Upper lobe of right lung (tissue), 1 donor: ENCODE data around the gene SETD1B. TPM values are rescaled to one million over a fixed set of nuclear protein-coding genes. Genes with fewer than 3 reads are reported as not detected.
"Not testable (repeated sequence)": the region's sequence is repeated elsewhere in the genome, so short reads cannot be mapped to it uniquely, and the experiment has no call there.

Source experiments
- ATAC-seq: fragments of 200-7000 bp; cut with Tn5 transposase; one replicate; pipeline ENCODE4 v1.9.1; 2020; ENCODE audit warnings: mild to moderate bottlenecking, moderate library complexity
- DNase-seq: peaks from one replicate; pipeline ENCODE4 v3.0.0-alpha.2; 2020
- H3K27ac ChIP-seq: fragments of 200-600 bp; one replicate; pipeline ENCODE4 v1.8.0; 2022
- H3K27me3 ChIP-seq: fragments of 200-600 bp; one replicate; pipeline ENCODE4 v1.8.0; 2022; ENCODE audit warnings: mild to moderate bottlenecking
- H3K36me3 ChIP-seq: fragments of 200-600 bp; one replicate; pipeline ENCODE4 v1.8.0; 2022
- H3K4me1 ChIP-seq: fragments of 200-600 bp; one replicate; pipeline ENCODE4 v1.8.0; 2022
- H3K4me3 ChIP-seq: fragments of 200-600 bp; one replicate; pipeline ENCODE4 v1.8.0; 2022; ENCODE audit warnings: mild to moderate bottlenecking
- H3K9me3 ChIP-seq: fragments of 200-600 bp; one replicate; pipeline ENCODE4 v1.8.0; 2022
- CTCF ChIP-seq: fragments of 200-600 bp; IDR thresholded peaks from one replicate; pipeline ENCODE4 v1.8.0; 2022; ENCODE audit warnings: antibody characterized with exemption
- intact Hi-C: fragments of 100-400 bp; cut with DNase I; formaldehyde crosslinking; loops from one replicate; pipeline ENCODE4 v1.11.0; 2022
- total RNA-seq: library from RNA; stranded (reverse); fragmentation: NEBNext Ultra II Directional; extraction: Animal tissue kit (Norgen Biotek cat#: 25700); gene quantifications from one replicate; pipeline ENCODE4 v1.2.1, GENCODE V29; 2021
- donor health status: DM: no; HTN: yes; CAD: no; lungs with severe emphysema.

The SETD1B gene
- total RNA-seq, 1 donor from 2014 or later, result 18.4 TPM

- Histone ChIP-seq H3K9me3 (no peaks in the 10 kb centered on the region), H3K27ac (peak overlapping the region; percentile 76), H3K4me1 (peaks cover 18% of the 10 kb centered on the region), H3K4me3 (no peak overlapping the region), H3K36me3 (no peaks in the 10 kb centered on the region), H3K27me3 (no peaks in the 10 kb centered on the region)
- peak; percentile 11 for ATAC-seq
- DNase-seq, result no peak
- TF ChIP-seq CTCF, result no peak
- intact Hi-C loops, result no loop called here
Measured at GRCh38 chr12:121860257-121860656, 56.4 kb downstream of the SETD1B start.

- H3K9me3 ChIP-seq, H3K27me3 ChIP-seq, intact Hi-C loops, DNase-seq, H3K36me3 ChIP-seq, H3K4me3 ChIP-seq, ATAC-seq, H3K27ac ChIP-seq: not testable (repeated sequence)
- H3K4me1 ChIP-seq, result peaks cover 18% of the 10 kb centered on the region
Measured at GRCh38 chr12:121860699-121861098, 56.9 kb downstream of the SETD1B start.

- no peak overlapping the region for H3K27ac ChIP-seq
Measured at GRCh38 chr12:121861636-121862254, 57.9 kb downstream of the SETD1B start.

GRCh38 chr12:121866331-121866730 is 62.5 kb downstream of the SETD1B start:
- Histone ChIP-seq H3K27me3 (no peaks in the 10 kb centered on the region), H3K36me3 (no peaks in the 10 kb centered on the region), H3K9me3 (no peaks in the 10 kb centered on the region), H3K4me3 (no peak overlapping the region), H3K4me1 (peaks cover 4% of the 10 kb centered on the region), H3K27ac (no peak overlapping the region)
- no peak for ATAC-seq
- DNase-seq, result no peak
- intact Hi-C loops, result no loop called here
- TF ChIP-seq CTCF, result no peak

More at GRCh38 chr12:121861636-121862254, 57.9 kb downstream of the SETD1B start:
- no peak for TF ChIP-seq CTCF
- H3K36me3 ChIP-seq, result no peaks in the 10 kb centered on the region
- H3K4me3 ChIP-seq, result no peak overlapping the region
- H3K9me3 ChIP-seq, result no peaks in the 10 kb centered on the region
- no peak for DNase-seq
- ATAC-seq, result no peak
- intact Hi-C loops, result no loop called here
- no peaks in the 10 kb centered on the region for H3K27me3 ChIP-seq
- peaks cover 18% of the 10 kb centered on the region for H3K4me1 ChIP-seq

GRCh38 chr12:121869229-121869628 is 65.4 kb downstream of the SETD1B start:
- H3K9me3 ChIP-seq, H3K4me3 ChIP-seq, H3K27ac ChIP-seq, H3K27me3 ChIP-seq, H3K4me1 ChIP-seq, ATAC-seq, DNase-seq, H3K36me3 ChIP-seq, intact Hi-C loops: not testable (repeated sequence)

GRCh38 chr12:121871467-121871866 is 67.7 kb downstream of the SETD1B start:
- Histone ChIP-seq H3K4me1 (no peaks in the 10 kb centered on the region), H3K27me3 (no peaks in the 10 kb centered on the region), H3K4me3 (no peak overlapping the region), H3K36me3 (no peaks in the 10 kb centered on the region), H3K27ac (no peak overlapping the region), H3K9me3 (no peaks in the 10 kb centered on the region)
- DNase-seq (no peak), ATAC-seq (no peak)
- intact Hi-C loops, result no loop called here
- no peak for TF ChIP-seq CTCF
